Panc1 (cell line): ENCODE data around the gene LMTK2.

ENCODE experiments used
- TCF7L2 ChIP-seq: IDR thresholded peaks from 2 replicates; pipeline ENCODE4 v1.6.1; 2011; ENCODE audit warnings: mild to moderate bottlenecking, low read depth, low read length, inconsistent platforms
- TF ChIP-seq, protein P1 (sequence below): fragments of 450-650 bp; IDR thresholded peaks from 2 replicates; pipeline ENCODE4 v1.5.1; 2017; ENCODE audit warnings: mild to moderate bottlenecking

DNA sequence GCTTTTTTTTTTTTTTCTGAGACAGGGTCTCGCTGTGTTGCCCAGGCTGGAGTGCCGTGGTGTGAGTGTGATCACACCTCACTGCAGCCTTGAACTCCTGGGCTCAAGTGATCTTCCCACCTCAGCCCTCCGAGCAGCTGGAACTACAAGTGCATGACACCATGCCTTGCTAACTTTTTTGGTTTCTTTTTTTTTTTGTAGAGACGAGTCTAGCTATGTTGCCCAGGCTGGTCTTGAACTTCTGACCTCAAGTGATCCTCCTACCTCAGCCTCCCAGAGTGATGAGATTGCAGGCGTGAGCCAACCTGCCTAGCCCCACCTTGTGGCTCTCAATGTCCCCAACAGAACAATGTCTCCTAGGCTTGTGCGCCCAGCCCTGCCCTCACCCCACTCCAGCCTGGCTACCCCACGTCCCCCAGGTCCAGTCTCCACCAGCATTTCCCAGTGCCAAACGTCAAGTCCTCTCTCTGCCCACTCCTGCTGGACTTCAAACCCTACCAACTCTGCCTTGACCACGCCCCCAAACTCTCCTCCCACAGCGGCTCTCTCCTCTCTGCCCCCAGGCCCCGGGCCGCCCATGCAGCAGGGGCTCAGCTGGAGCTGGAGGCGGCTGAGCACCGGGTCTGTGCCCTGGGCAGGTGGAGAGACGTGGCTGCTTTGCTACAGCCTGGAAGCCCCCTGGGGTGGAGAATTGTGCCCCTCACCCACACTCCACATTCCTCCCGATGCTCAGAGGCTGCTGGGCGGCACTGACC is 123.5 kb downstream of the LMTK2 start:
- TF ChIP-seq, protein P1, sequence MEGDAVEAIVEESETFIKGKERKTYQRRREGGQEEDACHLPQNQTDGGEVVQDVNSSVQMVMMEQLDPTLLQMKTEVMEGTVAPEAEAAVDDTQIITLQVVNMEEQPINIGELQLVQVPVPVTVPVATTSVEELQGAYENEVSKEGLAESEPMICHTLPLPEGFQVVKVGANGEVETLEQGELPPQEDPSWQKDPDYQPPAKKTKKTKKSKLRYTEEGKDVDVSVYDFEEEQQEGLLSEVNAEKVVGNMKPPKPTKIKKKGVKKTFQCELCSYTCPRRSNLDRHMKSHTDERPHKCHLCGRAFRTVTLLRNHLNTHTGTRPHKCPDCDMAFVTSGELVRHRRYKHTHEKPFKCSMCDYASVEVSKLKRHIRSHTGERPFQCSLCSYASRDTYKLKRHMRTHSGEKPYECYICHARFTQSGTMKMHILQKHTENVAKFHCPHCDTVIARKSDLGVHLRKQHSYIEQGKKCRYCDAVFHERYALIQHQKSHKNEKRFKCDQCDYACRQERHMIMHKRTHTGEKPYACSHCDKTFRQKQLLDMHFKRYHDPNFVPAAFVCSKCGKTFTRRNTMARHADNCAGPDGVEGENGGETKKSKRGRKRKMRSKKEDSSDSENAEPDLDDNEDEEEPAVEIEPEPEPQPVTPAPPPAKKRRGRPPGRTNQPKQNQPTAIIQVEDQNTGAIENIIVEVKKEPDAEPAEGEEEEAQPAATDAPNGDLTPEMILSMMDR: no peak
- TF ChIP-seq TCF7L2: no peak
